RPMI7951 (cell line): ENCODE results near the gene PNMA8A. TPM values are rescaled to one million over a fixed set of nuclear protein-coding genes. Genes with fewer than 3 reads are reported as not detected.
"Not testable (repeated sequence)": the region's sequence is repeated elsewhere in the genome, so short reads cannot be mapped to it uniquely, and the experiment has no call there.

Experiments used
- DNase-seq: peaks from one replicate; pipeline ENCODE4 v3.0.0-alpha.2; 2012; ENCODE audit warnings: low read depth
- total RNA-seq: library from RNA; depleted of rRNA; stranded (reverse); fragments of >200 nt; shearing (Covaris generic); gene quantifications from 2 replicates; pipeline ENCODE4 v1.2.3, GENCODE V29; 2014

Gene PNMA8A
- total RNA-seq, 1 experiment from 2014 or later: not detected

DNA sequence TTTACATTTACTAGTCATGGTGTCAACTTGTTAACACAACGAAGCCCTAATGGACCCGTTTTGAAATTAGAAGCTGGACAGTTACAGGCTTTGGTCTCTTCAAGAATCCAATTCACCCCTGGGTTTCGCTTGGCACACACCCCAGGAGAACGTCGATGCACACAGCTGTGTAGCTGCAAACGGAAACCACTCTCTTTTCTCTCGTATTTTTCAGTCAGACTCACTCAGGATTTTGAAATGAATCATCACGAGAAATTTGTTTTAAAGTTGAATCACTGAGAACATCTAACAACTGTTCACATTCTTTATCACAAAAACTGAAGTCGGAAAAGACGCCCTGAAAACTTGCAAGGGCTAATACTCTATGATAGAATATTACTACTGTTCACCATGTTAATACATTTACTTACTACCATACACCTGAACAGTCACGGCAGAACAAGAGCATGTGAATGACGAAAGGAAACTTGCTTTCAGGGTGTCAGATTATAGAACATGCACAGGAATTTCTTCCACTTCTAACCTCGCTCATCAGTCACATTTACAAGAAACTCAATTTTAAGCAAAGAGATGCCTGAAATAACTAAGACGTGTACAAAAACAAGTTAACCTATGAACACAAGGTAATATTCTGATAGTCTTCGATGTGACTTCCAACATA, 4.7 kb downstream of the PNMA8A start:
- peak; percentile 64 for DNase-seq

DNA sequence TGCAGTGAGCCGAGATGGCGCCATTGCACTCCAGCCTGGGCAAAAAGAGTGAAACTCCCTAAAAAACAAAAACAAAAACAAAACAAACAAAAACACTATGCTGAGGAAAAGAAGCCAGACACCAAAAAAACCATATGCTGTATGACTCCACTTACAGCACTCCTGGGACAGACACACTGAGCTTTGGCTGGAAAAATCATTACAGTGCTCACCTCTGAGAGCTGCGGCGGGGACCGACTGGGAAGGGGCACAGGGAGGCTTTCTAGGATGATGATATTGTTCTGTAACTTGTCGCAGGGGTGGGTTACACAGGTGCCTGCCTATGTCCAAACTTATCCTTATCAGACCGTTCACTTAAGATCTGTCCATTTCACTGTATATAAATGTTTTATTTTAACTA, 7.8 kb downstream of the PNMA8A start:
- no peak for DNase-seq

- no peak for DNase-seq
These were observed 9.8 kb downstream of the PNMA8A start for GRCh38 chr19:46461537-46461936.

DNA sequence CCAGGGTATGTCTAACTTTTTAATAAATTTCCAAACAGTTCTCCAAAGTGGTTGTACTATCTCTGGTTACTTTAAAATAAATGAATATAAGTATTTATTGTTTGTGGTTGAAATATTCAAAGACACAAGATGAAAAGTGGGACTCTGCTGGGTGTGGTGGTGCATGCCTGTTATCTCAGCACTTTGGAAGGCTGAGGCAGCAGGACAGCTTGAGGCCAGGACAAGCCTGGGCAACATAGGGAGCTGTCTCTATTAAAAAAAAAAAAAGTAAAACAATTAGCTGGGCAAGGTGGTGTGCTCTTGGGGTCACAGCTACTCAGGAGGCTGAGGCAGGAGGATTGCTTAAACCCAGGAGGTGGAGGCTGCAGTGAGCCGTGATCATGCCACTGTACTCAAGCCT, 10.4 kb downstream of the PNMA8A start:
- no peak for DNase-seq

DNA sequence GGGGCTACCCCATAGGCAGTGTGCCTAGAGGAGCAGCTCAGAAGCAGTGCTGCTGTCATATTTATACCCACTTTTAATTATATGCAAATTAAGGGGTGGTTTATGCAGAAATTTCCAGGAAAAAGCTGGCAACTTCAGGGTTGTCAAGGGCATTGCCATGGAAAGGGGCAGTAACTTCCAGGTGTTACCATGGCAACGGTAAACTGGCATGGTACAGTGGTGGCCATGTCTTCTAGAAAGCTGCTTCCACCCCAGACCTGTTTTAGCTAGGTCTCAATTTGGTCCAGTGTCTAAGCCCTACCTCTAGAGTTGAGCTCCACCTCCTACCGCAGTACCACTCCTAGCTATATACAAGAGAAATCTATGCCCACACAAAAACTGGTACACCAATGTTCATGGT, 11.3 kb downstream of the PNMA8A start:
- DNase-seq: no peak

DNA sequence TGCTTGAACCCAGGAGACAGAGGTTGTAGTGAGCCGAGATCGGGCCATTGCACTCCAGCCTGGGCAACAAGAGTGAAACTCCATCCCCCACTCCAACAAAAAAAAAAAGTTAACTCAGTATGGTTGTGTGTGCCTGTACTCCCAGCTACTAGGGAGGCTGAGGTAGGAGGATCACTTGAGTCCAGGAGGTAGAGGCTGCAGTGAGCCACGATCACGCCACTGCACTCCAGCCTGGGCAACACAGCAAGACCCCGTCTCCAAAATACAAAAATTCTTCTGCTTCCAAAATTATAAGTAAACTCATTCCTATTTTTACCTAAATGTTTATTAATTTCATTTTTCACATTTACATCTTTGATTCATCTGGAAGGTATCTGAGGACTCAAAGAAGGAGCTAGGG, 14.4 kb downstream of the PNMA8A start:
- DNase-seq: no peak

DNA sequence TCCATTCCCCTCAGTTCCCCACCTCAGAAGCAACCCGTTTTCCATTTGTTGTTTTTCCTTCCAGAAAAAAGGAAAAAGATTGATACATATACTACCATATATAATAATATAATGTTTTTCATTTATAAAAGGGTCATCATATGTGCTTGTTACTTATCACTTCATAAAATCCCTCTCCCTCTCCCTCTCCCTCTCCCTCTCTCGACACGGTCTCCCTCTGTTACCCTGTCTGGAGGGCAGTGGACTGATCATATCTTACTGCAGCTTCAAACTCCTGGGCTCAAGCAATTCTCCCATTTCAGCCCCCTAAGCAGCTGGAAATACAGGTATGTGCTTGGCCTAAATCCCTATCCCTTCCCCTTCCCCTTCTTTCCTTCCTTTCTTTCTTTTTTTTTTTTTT, 17.1 kb downstream of the PNMA8A start:
- no peak for DNase-seq

- DNase-seq: no peak
These were observed 17.7 kb downstream of the PNMA8A start for GRCh38 chr19:46453661-46454060.

DNA sequence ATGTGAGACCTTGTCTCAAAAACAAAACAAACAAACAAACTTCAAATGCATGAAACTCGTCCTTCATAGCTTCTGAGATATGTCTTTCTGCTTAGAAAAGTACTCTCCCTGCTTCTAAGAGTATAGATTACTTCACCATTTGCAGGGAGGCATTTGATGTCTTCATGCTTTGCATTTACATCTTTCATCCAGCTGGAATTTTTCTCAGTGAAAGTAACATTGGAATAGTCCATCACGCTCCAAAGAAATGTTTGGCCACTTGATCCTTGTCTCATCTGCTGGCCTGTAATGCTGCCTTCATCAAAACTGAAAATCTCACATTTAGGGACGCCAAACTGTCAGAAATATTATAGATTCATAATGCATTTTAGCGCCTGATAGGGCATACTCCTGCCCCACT, 19.2 kb downstream of the PNMA8A start:
- DNase-seq: no peak

DNA sequence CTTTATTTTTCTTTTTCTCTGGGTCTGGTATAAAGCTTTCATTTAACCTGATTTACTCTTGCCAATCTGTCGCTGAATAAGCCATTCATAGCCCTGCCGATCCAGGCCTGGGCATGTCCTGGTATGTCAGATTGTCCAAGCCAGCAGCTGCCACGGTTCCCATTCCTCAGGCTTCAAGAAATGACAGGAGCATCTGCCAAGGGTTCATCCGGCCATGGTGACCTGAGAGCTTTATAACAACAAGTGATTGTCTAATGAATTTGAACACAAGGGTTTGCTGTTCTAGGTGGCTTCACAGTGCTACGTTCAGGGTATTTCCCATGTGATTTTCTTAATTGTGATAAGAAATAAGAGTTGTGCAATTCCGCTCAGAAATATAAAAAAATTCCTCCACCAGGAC, 20.0 kb downstream of the PNMA8A start:
- DNase-seq: peak; percentile 30

GRCh38 chr19:46450737-46451136, 20.6 kb downstream of the PNMA8A start:
- no peak for DNase-seq

DNA sequence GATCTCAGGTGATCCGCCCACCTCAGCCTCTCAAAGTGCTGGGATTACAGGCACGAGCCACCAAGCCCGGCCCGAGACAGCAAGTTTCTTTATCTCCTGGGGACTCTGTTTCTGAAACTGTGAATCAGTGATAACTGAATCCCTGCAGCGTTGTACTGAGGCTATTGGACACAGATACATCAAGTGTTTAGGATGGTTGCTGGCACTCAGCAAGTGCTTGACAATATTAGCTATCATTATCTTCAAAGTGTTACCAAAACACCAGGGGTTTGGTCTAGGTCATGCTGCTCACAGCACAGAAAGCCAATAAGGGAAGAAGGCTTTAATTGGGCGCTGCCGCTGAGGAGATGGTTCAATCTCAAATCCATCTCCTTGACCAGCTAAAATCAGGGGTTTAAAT, 22.1 kb downstream of the PNMA8A start:
- DNase-seq: no peak

- DNase-seq: no peak
These were observed 22.8 kb downstream of the PNMA8A start for GRCh38 chr19:46448601-46449000.

DNA sequence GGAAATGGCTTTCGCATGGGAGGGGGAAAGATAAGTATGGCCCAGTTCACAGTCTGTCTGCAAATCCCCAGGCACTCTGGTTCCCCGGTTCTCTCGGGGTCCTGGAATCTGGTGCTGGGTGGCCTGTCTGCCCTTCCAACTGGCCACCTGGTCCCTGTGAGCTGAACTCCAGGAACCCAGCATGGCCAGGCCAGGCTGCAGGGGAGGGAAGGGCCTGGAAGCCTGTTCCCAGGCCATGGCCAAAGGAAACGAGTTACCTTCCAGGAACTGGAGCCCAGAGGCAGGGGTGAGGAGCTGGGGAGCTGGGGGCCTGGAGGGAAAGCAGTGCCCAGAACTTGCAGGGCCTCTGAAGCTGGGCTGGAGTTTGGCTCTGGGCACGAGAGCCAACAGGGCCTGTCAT, 23.5 kb downstream of the PNMA8A start:
- no peak for DNase-seq

DNA sequence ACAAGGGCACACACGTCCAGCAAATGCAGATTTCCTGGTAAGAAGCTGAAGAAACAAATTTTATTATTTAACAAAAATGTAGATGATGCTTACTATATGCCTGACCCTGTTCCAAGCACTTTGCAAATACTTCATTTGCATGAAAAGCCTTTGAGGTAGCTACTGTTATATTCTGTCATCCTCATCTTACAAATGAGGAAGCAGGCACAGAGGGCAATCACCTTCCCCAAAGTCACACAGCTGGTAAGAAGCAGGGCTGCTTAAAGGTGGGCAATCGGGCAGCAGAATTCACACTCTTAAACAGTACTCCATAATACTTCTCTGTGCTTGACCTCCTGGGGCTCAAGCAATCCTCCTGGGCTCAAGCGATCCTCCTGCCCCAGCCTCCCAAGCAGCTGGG, 24.4 kb downstream of the PNMA8A start:
- DNase-seq: no peak

GRCh38 chr19:46446021-46446420, 25.3 kb downstream of the PNMA8A start:
- no peak for DNase-seq

DNA sequence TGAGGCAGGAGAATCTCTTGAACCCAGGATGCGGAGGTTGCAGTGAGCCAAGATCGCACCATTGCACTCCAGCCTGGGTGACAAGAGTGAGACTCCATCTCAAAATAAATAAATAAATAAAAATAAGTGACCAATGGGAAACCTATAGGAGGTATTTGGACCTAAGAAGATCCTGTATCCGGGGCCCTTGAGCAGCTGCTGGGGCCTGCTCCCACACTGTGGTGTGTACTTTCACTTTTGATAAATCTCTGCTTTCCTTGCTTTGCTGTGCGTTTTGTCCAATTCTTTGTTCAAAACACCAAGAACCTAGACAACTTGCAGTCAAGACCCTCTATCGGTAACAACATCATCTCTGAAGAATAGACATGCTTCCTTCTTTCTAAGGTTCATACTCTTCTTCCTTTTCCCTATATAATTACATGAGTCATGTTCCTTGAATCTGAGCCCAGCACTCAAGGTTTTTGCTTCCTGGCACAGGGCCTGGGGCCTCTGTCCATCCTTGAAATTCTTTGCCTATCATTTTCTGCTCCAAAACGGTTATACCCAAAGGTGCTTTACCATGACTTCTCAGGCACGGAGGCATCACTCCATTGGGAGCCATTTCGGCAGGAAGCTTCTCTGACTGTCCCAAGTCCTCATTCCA, 28.4 kb downstream of the PNMA8A start:
- DNase-seq: peak; percentile 77

DNA sequence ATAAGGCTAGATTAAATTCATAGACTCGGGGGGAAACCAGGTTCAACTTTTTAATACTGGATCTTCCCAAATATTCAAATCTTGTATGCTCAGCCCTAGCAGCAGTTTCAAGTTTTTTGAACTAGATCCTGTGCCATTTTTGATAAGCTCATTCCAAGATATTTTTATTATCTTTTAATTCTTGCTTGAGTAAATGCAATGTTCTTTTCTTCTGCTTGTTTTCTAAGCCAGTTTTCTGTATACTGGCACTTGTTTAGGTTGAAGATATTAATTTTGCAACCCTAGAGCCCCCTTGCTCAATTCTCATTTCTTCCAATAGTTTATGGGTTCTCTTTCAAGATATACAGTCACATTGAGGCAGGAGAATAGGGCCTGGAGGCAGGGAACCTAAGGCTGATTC, 29.5 kb downstream of the PNMA8A start:
- DNase-seq: no peak

DNA sequence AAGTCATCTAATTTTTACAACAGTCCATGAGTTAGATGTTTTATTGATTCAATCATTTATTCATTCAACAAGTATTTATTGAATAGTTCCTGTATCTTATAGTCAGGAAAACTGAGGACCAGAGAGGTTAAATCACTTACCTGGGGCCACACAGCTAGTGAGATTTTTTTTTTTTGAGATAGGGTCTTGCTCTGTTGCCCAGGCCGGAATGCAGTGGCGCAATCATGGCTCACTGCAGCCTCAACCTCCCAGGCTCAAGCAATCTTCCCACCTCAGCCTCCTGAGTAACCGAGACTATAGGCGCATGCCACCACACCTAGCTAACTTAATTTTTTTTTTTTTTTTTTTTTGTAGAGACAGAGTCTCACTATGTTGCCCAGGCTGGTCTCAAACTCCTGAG, 35.7 kb downstream of the PNMA8A start:
- not testable (repeated sequence) for DNase-seq

GRCh38 chr19:46435009-46435408, 36.4 kb downstream of the PNMA8A start:
- DNase-seq: peak; percentile 33

GRCh38 chr19:46433470-46433869, 37.9 kb downstream of the PNMA8A start:
- not testable (repeated sequence) for DNase-seq

DNA sequence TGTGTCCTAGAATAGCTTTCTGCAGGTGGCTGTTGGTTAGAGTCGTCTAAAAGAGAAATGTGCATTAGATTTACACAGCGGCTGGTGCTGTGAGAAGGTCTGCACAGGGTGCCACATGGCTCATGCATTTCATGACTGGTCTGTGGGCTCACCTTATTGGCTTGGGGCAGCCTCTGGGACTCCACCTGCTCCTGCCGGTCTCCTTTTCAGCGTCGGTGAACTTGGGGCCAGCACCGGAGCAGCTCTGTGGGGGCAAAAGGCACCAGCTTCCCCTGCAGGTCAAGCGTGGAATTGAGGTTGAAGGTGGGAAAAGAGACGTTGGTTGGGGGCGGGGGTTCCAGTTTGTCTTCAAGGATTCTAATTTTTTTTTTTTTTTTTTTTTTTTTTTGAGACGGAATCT, 39.5 kb downstream of the PNMA8A start:
- DNase-seq: no peak

DNA sequence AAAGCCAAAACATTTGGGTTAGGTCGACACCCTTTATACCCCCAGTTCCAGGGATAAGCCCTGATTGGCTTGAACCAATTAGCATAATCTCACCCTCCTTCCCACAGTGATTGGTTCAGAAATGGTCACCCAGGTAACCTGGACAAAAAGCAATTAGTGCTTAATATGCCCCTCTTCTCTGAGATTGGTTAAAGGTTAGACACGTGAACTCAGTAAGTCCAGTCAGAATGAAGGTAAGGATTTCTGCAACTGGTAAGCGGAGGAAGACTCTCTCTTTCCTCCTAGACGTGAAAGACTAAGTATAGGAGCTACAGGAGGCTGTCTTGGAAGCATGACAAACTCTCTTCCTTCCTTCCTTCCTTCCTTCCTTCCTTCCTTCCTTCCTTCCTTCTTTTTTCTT, 41.4 kb downstream of the PNMA8A start:
- DNase-seq: no peak
